ENCODE data around the gene CUBN. TPM values are rescaled to one million over a fixed set of nuclear protein-coding genes. Genes with fewer than 3 reads are reported as not detected.

The CUBN gene
- total RNA-seq, 1 donor = 1.1 TPM

DNA sequence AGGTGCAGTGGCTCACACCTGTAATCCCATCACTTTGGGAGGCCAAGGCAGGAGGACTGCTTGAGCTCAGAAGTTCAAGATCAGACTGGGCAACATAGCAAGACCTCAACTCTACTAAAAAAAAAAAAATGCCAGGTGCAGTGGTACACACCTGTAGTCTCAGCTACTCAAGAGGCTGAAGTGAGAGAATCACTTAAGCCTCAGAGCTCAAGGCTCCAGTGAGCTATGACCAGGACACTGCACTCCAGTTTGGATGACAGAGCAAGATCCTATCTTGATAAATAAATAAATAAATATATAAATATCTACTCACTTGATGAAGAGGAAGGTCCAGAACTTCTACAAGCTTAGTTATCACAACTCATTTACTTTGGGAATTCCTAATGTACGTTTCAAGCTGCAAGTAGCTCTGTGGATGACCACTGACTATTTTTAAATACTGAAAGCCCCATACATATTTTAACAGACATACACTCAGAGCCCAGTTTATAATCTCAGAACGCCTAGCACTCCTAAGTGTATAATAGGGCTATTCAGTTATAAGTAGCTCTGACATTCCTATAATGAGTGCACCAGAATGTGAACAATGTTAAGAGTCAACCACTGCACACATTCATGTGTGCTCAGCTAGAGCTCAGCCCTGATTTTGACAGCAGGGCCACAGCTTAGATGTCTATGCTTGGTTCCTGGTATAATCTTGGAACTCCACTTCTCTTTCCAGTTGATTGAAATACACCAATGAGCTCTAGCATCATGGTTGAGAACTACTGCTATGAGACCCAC, 119.1 kb downstream of the CUBN start:
- peaks cover 16% of the 10 kb centered on the region for H3K4me1 ChIP-seq (ENCODE audit: insufficient read depth, low read length)
- H4K20me1 ChIP-seq (ENCODE audit: insufficient read depth, low read length) = no peaks in the 10 kb centered on the region
- no peak overlapping the region for H3K4me2 ChIP-seq (ENCODE audit: insufficient read depth, low read length)
- H3K4me3 ChIP-seq (ENCODE audit: insufficient read depth, low read length) = no peak overlapping the region
- no peak overlapping the region for H2AFZ ChIP-seq (ENCODE audit: low read length)
- no peaks in the 10 kb centered on the region for H3K27me3 ChIP-seq (ENCODE audit: insufficient read depth, low read length)
- H3K9me3 ChIP-seq (ENCODE audit: low read depth, low read length) = no peaks in the 10 kb centered on the region
- no peak for TF ChIP-seq CTCF (IDR thresholded peaks at IDR 0.05; ENCODE audit: extremely low read depth, low read depth, low read length)
- H3K36me3 ChIP-seq (ENCODE audit: insufficient read depth, low read length) = no peaks in the 10 kb centered on the region
- no peak overlapping the region for H3K27ac ChIP-seq (ENCODE audit: low read depth, low read length)
- no peaks in the 10 kb centered on the region for H3K79me2 ChIP-seq (ENCODE audit: insufficient read depth, low read length)
- no peak for DNase-seq (ENCODE audit: insufficient read length, low spot score, missing footprints)

DNA sequence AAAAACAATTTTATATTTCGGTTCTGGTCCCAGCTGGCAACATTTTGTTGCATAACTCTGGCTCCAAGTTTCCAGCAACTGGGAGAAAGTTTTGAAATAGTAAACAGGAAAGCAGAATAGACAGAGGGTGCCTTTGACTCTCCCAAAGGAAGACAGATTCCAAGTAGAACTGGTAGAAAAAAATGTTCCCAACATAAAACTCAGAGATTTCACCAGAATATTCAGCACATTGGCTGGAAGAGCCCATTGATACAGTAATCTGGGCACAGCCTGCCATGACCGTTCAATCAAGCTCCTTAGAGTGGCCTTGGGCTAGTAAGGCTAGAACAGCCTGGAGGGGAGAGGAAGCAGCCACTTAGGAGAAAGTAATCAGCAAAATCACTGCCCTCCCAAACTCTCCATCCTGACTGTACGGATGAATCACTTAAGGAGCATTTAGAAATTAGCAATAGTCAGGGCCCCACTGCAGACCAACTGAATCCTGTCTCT, 120.4 kb downstream of the CUBN start:
- no peak for DNase-seq (ENCODE audit: insufficient read length, low spot score, missing footprints)
- peak overlapping the region; percentile 58 for H2AFZ ChIP-seq (ENCODE audit: low read length)
- H3K36me3 ChIP-seq (ENCODE audit: insufficient read depth, low read length) = no peaks in the 10 kb centered on the region
- no peaks in the 10 kb centered on the region for H3K79me2 ChIP-seq (ENCODE audit: insufficient read depth, low read length)
- no peaks in the 10 kb centered on the region for H4K20me1 ChIP-seq (ENCODE audit: insufficient read depth, low read length)
- H3K4me1 ChIP-seq (ENCODE audit: insufficient read depth, low read length) = peaks cover 16% of the 10 kb centered on the region
- peak overlapping the region; percentile 82 for H3K27ac ChIP-seq (ENCODE audit: low read depth, low read length)
- no peak overlapping the region for H3K4me3 ChIP-seq (ENCODE audit: insufficient read depth, low read length)
- H3K9me3 ChIP-seq (ENCODE audit: low read depth, low read length) = no peaks in the 10 kb centered on the region
- peak overlapping the region; percentile 8 for H3K4me2 ChIP-seq (ENCODE audit: insufficient read depth, low read length)
- no peaks in the 10 kb centered on the region for H3K27me3 ChIP-seq (ENCODE audit: insufficient read depth, low read length)
- TF ChIP-seq CTCF (IDR thresholded peaks at IDR 0.05; ENCODE audit: extremely low read depth, low read depth, low read length) = no peak

DNA sequence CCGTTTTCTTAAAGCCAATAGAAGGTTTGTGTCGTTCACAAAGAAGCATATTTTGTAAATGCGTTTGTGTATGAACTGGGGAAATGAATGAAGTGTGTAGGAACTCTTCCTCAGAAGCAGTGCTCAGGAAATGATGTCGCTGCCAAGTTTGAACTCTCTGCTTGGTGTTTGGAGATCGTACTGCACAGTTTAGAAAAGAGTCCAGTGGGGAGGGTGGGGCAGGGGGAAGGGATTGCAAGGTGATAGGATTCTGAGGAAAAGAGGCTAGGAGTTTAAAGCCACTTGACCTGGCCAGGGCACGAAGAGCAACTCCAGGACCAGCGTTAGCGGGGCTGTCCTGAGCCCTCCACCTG, 122.2 kb downstream of the CUBN start:
- no peaks in the 10 kb centered on the region for H3K36me3 ChIP-seq (ENCODE audit: insufficient read depth, low read length)
- no peak for DNase-seq (ENCODE audit: insufficient read length, low spot score, missing footprints)
- H3K27me3 ChIP-seq (ENCODE audit: insufficient read depth, low read length) = no peaks in the 10 kb centered on the region
- peaks cover 33% of the 10 kb centered on the region for H3K4me1 ChIP-seq (ENCODE audit: insufficient read depth, low read length)
- no peak overlapping the region for H3K4me2 ChIP-seq (ENCODE audit: insufficient read depth, low read length)
- no peaks in the 10 kb centered on the region for H3K9me3 ChIP-seq (ENCODE audit: low read depth, low read length)
- no peak overlapping the region for H2AFZ ChIP-seq (ENCODE audit: low read length)
- H3K4me3 ChIP-seq (ENCODE audit: insufficient read depth, low read length) = no peak overlapping the region
- no peaks in the 10 kb centered on the region for H3K79me2 ChIP-seq (ENCODE audit: insufficient read depth, low read length)
- no peak for TF ChIP-seq CTCF (IDR thresholded peaks at IDR 0.05; ENCODE audit: extremely low read depth, low read depth, low read length)
- no peaks in the 10 kb centered on the region for H4K20me1 ChIP-seq (ENCODE audit: insufficient read depth, low read length)
- H3K27ac ChIP-seq (ENCODE audit: low read depth, low read length) = no peak overlapping the region

DNA sequence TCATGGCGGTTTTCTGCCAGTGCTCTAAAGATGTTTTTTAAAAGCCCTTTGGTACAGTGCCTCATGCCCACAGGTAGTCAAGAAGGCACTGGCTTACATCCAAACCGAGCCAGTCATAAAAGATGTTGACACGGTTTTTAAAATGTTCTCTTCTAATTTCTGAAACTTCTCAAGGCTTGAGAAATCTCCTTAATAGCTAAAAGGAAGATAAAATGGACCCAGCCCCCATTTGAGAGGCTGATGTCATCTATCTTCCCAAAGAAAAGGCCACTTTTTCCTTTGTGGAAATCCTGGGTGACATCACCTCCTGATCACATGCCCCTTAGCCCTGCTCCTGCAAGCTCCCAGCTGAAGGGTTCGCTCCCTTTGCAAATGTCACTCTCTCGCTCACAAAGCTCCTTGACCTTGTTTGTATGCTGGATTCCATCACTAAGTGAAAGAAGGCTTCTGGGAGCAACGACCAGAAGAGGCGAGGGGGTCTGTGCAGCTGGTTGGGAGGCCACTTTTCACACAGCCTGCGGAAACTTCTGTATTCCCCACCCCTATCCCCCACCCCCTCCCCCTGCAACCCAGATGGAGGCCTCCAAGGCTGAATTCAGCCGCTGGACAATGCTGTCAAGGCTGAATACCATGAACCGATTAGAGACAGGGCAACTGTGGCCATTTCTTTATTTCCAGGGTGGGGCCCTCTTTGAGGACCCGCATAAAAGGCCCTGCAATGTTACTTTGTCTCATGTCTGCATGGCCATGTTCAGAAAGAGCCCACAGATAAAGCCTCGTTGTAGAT, 122.8 kb downstream of the CUBN start:
- no peaks in the 10 kb centered on the region for H3K79me2 ChIP-seq (ENCODE audit: insufficient read depth, low read length)
- no peak for TF ChIP-seq CTCF (IDR thresholded peaks at IDR 0.05; ENCODE audit: extremely low read depth, low read depth, low read length)
- H3K27ac ChIP-seq (ENCODE audit: low read depth, low read length) = no peak overlapping the region
- no peak overlapping the region for H3K4me3 ChIP-seq (ENCODE audit: insufficient read depth, low read length)
- no peaks in the 10 kb centered on the region for H4K20me1 ChIP-seq (ENCODE audit: insufficient read depth, low read length)
- no peak for DNase-seq (ENCODE audit: insufficient read length, low spot score, missing footprints)
- H2AFZ ChIP-seq (ENCODE audit: low read length) = no peak overlapping the region
- H3K9me3 ChIP-seq (ENCODE audit: low read depth, low read length) = no peaks in the 10 kb centered on the region
- H3K36me3 ChIP-seq (ENCODE audit: insufficient read depth, low read length) = no peaks in the 10 kb centered on the region
- no peaks in the 10 kb centered on the region for H3K27me3 ChIP-seq (ENCODE audit: insufficient read depth, low read length)
- no peak overlapping the region for H3K4me2 ChIP-seq (ENCODE audit: insufficient read depth, low read length)
- peaks cover 36% of the 10 kb centered on the region for H3K4me1 ChIP-seq (ENCODE audit: insufficient read depth, low read length)
